Activated B cell treated with CpG ODN at 0.5 μM for 24 hours (primary cell): Measurements from ENCODE around the gene PSMG4. TPM values are rescaled to one million over a fixed set of nuclear protein-coding genes. Genes with fewer than 3 reads are reported as not detected.

Experiments used
- ATAC-seq: fragments of 200-7000 bp; cut with Tn5 transposase; one replicate; pipeline ENCODE4 v1.10.0; 2021; ENCODE audit warnings: low read depth, mild to moderate bottlenecking, moderate library complexity
- CTCF ChIA-PET: fragments of 350-600 bp; sonication (Branson Sonifier 250); formaldehyde crosslinking; loops from one replicate; lab custom pipeline; 2021; ENCODE audit warnings: antibody characterized with exemption; lab: Charles Lee
- POLR2A ChIA-PET: fragments of 350-600 bp; sonication (Branson Sonifier 250); formaldehyde crosslinking; loops from one replicate; lab custom pipeline; 2021; ENCODE audit warnings: antibody characterized with exemption; lab: Charles Lee
- DNase-seq: peaks from one replicate; pipeline ENCODE4 v3.0.0; 2022
- H3K27ac Mint-ChIP-seq: one replicate; pipeline ENCODE4 v1.8.0; 2020; ENCODE audit warnings: mixed read lengths
- H3K27me3 Mint-ChIP-seq: one replicate; pipeline ENCODE4 v1.8.0; 2021; ENCODE audit warnings: mixed read lengths
- H3K36me3 Mint-ChIP-seq: one replicate; pipeline ENCODE4 v1.8.0; 2021; ENCODE audit warnings: low read depth, mixed read lengths
- H3K4me1 Mint-ChIP-seq: one replicate; pipeline ENCODE4 v1.8.0; 2021; ENCODE audit warnings: mixed read lengths
- H3K4me3 Mint-ChIP-seq: one replicate; pipeline ENCODE4 v1.8.0; 2020; ENCODE audit warnings: mild to moderate bottlenecking, mixed read lengths
- H3K9me3 Mint-ChIP-seq: one replicate; pipeline ENCODE4 v1.8.0; 2020; ENCODE audit warnings: mixed read lengths
- intact Hi-C: fragments of 100-400 bp; cut with micrococcal nuclease; formaldehyde crosslinking; loops from one replicate; pipeline ENCODE4 v1.15.1; 2024
- total RNA-seq: library from RNA; stranded (reverse); gene quantifications from 2 replicates; pipeline ENCODE4 v1.2.3, GENCODE V29; 2022
- TF ChIP-seq, protein P1 (sequence below): fragments of 200-600 bp; IDR thresholded peaks from one replicate; pipeline ENCODE4 v1.8.0; 2022; ENCODE audit warnings: antibody characterized with exemption, mild to moderate bottlenecking

Gene PSMG4
- total RNA-seq, 1 donor from 2014 or later, result 29.9 TPM

DNA sequence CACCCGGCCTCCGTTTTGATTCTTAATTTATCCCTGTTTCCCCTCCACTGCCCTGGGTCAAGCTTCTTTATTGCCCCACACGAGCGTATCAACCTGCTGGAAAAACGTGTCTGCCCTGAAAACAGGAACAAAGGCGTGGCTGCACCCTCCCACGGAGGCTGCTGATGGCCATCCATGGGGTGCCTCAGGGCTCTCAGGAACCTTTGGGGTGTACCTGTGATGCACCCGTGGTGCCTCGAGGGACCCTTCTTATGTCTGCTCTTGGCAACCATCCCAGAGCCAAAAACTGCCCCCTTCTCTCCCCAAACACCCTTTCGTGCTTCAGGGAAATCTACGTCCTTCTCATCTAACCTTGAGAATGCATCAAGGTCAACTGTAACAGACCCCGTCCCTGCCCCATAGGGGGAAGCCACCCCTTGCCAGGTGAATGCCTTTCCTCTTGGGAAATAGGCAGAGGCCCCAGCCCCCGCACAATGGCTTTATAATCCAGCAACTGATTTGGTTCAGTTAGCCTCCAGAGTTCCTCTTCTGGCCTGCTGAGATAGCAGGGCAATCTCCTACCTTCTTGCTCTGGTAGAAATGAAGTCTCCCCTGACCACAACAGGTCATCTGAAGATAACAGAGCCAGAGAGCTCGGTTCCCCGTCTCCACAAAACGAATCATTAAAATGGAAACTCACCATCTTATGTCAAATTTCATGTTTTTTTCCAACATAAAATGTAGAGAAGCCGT, 29.4 kb downstream of the PSMG4 start:
- intact Hi-C loops, result no loop called here
- DNase-seq (no peak), ATAC-seq (no peak)
- ChIA-PET CTCF (interaction anchor here (1.5 kb wide), 1 partner anchor 8 kb away, joined by 5 read pairs; no protein-coding TSS in a partner anchor), POLR2A (no interaction called here)
- H3K4me1 Mint-ChIP-seq, result no peaks in the 10 kb centered on the region
- no peaks in the 10 kb centered on the region for H3K9me3 Mint-ChIP-seq
- H3K27me3 Mint-ChIP-seq, result no peaks in the 10 kb centered on the region
- TF ChIP-seq, protein P1, sequence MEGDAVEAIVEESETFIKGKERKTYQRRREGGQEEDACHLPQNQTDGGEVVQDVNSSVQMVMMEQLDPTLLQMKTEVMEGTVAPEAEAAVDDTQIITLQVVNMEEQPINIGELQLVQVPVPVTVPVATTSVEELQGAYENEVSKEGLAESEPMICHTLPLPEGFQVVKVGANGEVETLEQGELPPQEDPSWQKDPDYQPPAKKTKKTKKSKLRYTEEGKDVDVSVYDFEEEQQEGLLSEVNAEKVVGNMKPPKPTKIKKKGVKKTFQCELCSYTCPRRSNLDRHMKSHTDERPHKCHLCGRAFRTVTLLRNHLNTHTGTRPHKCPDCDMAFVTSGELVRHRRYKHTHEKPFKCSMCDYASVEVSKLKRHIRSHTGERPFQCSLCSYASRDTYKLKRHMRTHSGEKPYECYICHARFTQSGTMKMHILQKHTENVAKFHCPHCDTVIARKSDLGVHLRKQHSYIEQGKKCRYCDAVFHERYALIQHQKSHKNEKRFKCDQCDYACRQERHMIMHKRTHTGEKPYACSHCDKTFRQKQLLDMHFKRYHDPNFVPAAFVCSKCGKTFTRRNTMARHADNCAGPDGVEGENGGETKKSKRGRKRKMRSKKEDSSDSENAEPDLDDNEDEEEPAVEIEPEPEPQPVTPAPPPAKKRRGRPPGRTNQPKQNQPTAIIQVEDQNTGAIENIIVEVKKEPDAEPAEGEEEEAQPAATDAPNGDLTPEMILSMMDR, result no peak
- no peaks in the 10 kb centered on the region for H3K36me3 Mint-ChIP-seq
- H3K27ac Mint-ChIP-seq, result no peak overlapping the region
- H3K4me3 Mint-ChIP-seq, result no peak overlapping the region

DNA sequence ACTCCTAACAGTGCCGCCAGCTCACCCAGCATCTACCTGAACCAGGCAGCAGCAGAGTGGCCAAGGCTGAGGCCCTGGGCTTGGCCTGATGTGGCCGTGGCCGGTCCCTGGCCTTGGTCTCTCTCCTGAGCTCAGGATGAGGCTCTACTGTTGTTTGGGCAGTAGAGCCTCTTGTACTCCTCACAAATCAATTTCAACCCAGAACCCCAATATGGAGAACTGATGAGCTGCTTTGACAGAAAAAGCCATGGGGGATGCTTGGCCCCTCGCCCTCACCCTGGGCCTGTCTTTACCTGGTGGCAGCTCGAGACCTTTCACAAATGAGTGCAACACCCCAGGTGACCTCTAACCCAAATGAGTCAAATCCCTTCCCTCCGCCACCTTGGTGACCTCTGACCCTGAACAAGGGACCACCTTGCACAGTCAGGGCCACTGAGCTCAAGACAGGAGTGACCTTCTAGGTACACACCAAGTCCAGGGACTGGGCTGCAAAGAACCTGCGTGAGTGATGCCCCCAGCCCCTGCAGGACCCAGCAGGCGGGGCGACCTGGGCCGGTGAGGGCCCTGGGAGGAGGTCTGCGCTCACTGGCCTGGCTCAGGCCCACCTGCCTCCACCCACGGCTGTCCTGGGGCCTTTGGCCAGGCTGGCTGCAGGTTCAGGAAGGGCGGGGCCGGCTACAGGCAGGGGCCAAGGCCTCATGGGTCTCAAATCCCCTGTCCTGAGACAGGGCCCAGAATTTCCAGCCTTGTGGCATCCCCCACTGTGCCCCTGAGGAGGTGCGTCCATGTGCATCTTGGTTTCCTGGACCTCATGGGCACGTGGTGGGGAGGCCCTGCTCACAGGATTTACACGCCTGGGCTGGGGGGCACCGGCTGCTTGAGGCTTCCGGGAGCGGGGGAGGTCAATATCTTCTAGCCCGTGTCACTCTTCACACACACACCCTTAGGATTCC, 30.2 kb downstream of the PSMG4 start:
- intact Hi-C loops, result no loop called here
- no peaks in the 10 kb centered on the region for H3K27me3 Mint-ChIP-seq
- no peaks in the 10 kb centered on the region for H3K4me1 Mint-ChIP-seq
- H3K36me3 Mint-ChIP-seq, result no peaks in the 10 kb centered on the region
- no peak overlapping the region for H3K4me3 Mint-ChIP-seq
- TF ChIP-seq, protein P1, result no peak
- no peak for ATAC-seq
- CTCF ChIA-PET, result interaction anchor here (1.5 kb wide), 1 partner anchor 9 kb away, joined by 5 read pairs; no protein-coding TSS in a partner anchor
- POLR2A ChIA-PET, result interaction anchor here (0.6 kb wide), 1 partner anchor 12 kb away, joined by 6 read pairs; no protein-coding TSS in a partner anchor
- no peak overlapping the region for H3K27ac Mint-ChIP-seq
- H3K9me3 Mint-ChIP-seq, result no peaks in the 10 kb centered on the region
- DNase-seq, result no peak

DNA sequence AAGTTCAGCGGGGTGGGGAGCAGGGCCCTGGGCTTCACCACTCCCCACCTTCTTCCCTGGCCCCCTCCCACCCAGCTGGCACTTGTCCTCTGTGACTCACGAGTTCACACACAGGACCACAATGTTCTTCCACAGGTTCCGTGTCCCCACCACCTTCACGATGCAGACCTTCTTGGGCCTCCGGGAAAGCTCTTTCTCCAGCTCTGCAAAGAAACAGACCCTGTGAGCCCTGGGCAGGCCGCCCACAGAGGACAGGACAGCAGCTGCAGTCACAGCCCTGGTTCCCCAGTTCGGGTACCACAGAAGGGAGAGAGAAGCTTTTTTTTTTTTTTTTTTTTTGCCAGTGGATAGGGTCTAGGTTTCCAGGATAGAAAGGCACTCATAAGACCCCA, 30.9 kb downstream of the PSMG4 start:
- Mint-ChIP-seq H3K36me3 (no peaks in the 10 kb centered on the region), H3K27ac (no peak overlapping the region), H3K4me1 (no peaks in the 10 kb centered on the region), H3K4me3 (no peak overlapping the region), H3K27me3 (no peaks in the 10 kb centered on the region), H3K9me3 (no peaks in the 10 kb centered on the region)
- CTCF ChIA-PET, result no interaction called here
- POLR2A ChIA-PET, result interaction anchor here (0.6 kb wide), 1 partner anchor 13 kb away, joined by 6 read pairs; no protein-coding TSS in a partner anchor
- no peak for ATAC-seq
- intact Hi-C loops, result no loop called here
- DNase-seq, result no peak
- TF ChIP-seq, protein P1, result no peak

DNA sequence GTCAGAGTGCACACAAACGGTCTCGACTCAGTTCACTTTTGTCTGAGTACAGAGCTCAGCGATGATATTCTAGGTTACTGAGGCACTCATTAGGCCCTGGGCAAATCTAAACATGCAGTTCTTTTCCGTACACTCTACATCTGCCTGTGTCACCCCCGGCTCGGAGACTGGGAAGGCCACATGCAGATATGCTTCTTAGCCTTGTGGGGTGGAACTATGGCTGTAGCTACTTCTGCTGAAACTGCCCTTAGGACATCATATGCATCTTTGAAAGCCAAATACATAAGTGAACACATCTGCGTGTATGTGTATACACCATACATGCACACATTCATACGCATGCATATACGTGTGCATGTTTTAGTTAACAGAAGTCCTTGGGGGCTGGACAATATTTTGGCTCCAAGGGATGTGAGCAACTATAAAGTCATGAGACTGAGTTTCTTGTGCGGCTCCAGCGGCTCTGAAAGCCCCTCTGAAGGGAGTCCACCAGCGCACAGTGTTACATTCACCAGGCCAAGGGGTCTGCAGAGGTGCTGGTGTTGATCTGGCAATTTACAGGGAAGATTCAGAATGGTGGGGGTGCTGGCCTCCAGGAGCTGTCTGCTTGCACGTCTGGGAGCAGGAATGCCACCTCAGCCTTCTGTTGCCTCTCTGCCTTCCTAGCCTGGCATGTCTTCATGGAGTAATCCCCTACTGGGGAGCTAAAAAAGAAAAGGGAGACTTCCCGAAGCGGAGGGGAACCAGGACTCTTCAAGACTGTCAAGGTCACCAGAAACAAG, 31.6 kb downstream of the PSMG4 start:
- no peak overlapping the region for H3K27ac Mint-ChIP-seq
- ChIA-PET CTCF (interaction anchor here (1.1 kb wide), 1 partner anchor 8 kb away, joined by 3 read pairs; no protein-coding TSS in a partner anchor), POLR2A (no interaction called here)

More for the DNA sequence above, 31.6 kb downstream of the PSMG4 start:
- DNase-seq, result no peak
- ATAC-seq, result no peak
- Mint-ChIP-seq H3K4me3 (no peak overlapping the region), H3K4me1 (no peaks in the 10 kb centered on the region), H3K27me3 (peaks cover 3% of the 10 kb centered on the region), H3K9me3 (no peaks in the 10 kb centered on the region), H3K36me3 (no peaks in the 10 kb centered on the region)
- intact Hi-C loops, result no loop called here
- TF ChIP-seq, protein P1, result no peak
